Parathyroid adenoma (tissue), 2 donors: ENCODE results near the gene SLC48A1.

ENCODE experiments used
- H2AFZ ChIP-seq: fragments of 300-600 bp; sonication (generic); one replicate; pipeline ENCODE4 v1.7.0; 2017; ENCODE audit warnings: antibody characterized with exemption, mild to moderate bottlenecking
- H3K27ac ChIP-seq: fragments of 300-600 bp; sonication (generic); one replicate; pipeline ENCODE4 v1.7.0; 2017
- H3K27me3 ChIP-seq: fragments of 300-600 bp; sonication (generic); one replicate; pipeline ENCODE4 v1.7.0; 2017; ENCODE audit warnings: low read length; ENCODE audit not compliant: control insufficient read depth, insufficient read depth
- H3K36me3 ChIP-seq: fragments of 300-600 bp; sonication (generic); one replicate; pipeline ENCODE4 v1.7.0; 2017; ENCODE audit warnings: low read length; ENCODE audit not compliant: control insufficient read depth, insufficient read depth
- H3K4me1 ChIP-seq: fragments of 300-600 bp; sonication (generic); one replicate; pipeline ENCODE4 v1.7.0; 2017; ENCODE audit warnings: control low read depth
- H3K4me2 ChIP-seq: fragments of 300-600 bp; sonication (generic); one replicate; pipeline ENCODE4 v1.7.0; 2017; ENCODE audit warnings: low read length
- H3K4me3 ChIP-seq: fragments of 300-600 bp; sonication (generic); one replicate; pipeline ENCODE4 v1.7.0; 2017; ENCODE audit warnings: low read depth, low read length
- H3K79me2 ChIP-seq: fragments of 300-600 bp; sonication (generic); one replicate; pipeline ENCODE4 v1.7.0; 2017; ENCODE audit warnings: control low read depth
- H3K9ac ChIP-seq: fragments of 300-600 bp; sonication (generic); one replicate; pipeline ENCODE4 v1.7.0; 2017; ENCODE audit warnings: mild to moderate bottlenecking
- H3K9me3 ChIP-seq: fragments of 300-600 bp; sonication (generic); one replicate; pipeline ENCODE4 v1.7.0; 2017; ENCODE audit warnings: low read length; ENCODE audit not compliant: control insufficient read depth
- CTCF ChIP-seq: fragments of 300-600 bp; sonication (generic); IDR thresholded peaks from one replicate; pipeline ENCODE4 v1.7.0; 2017; ENCODE audit warnings: antibody characterized with exemption, mild to moderate bottlenecking
- donor health status: primary hyperparathyroidism.

SLC48A1 gene

GRCh38 chr12:47818467-47819137 is 45.6 kb downstream of the SLC48A1 start:
- peak overlapping the region; percentile 73 for H3K4me3 ChIP-seq

GRCh38 chr12:47819138-47819895 is 46.3 kb downstream of the SLC48A1 start:
- Histone ChIP-seq H3K79me2 (peaks cover 24% of the 10 kb centered on the region), H3K4me1 (peaks cover 51% of the 10 kb centered on the region), H3K27ac (peak overlapping the region; percentile 94), H3K4me3 (peak overlapping the region; percentile 73), H3K9me3 (no peaks in the 10 kb centered on the region), H3K9ac (peak overlapping the region; percentile 77), H2AFZ (peak overlapping the region; percentile 65), H3K27me3 (no peaks in the 10 kb centered on the region), H3K36me3 (no peaks in the 10 kb centered on the region), H3K4me2 (peak overlapping the region; percentile 91)
- TF ChIP-seq CTCF, result peak; percentile 27

More at GRCh38 chr12:47818467-47819137, 45.6 kb downstream of the SLC48A1 start:
- H3K27me3 ChIP-seq, result no peaks in the 10 kb centered on the region
- peaks cover 58% of the 10 kb centered on the region for H3K4me1 ChIP-seq
- H2AFZ ChIP-seq, result peak overlapping the region; percentile 65
- no peaks in the 10 kb centered on the region for H3K9me3 ChIP-seq
- peak overlapping the region; percentile 91 for H3K4me2 ChIP-seq
- no peak for TF ChIP-seq CTCF
- peak overlapping the region; percentile 94 for H3K27ac ChIP-seq
- peaks cover 27% of the 10 kb centered on the region for H3K79me2 ChIP-seq
- H3K9ac ChIP-seq, result peak overlapping the region; percentile 77
- H3K36me3 ChIP-seq, result no peaks in the 10 kb centered on the region

- peak within 1 kb of the TSS; percentile 94 for H3K27ac ChIP-seq
- TF ChIP-seq CTCF, result no peak
- H3K36me3 ChIP-seq, result no peaks in the 10 kb centered on the region
- H3K4me1 ChIP-seq, result peaks cover 43% of the 10 kb centered on the region
- peak within 1 kb of the TSS; percentile 73 for H3K4me3 ChIP-seq
- H3K79me2 ChIP-seq, result peaks cover 17% of the 10 kb centered on the region
- H3K4me2 ChIP-seq, result peak within 1 kb of the TSS; percentile 91
- no peaks in the 10 kb centered on the region for H3K27me3 ChIP-seq
- H3K9me3 ChIP-seq, result no peaks in the 10 kb centered on the region
- H2AFZ ChIP-seq, result peak within 1 kb of the TSS; percentile 66
- H3K9ac ChIP-seq, result peak within 1 kb of the TSS; percentile 77
Observed at GRCh38 chr12:47819896-47820630, 47.0 kb downstream of the SLC48A1 start, which contains the start of gene HDAC7. Gene HDAC7, minus strand, starts transcription at chr12:47819903. Its CDS starts 118 bp downstream, at chr12:47819785.

GRCh38 chr12:47820631-47821345 is 47.8 kb downstream of the SLC48A1 start:
- H3K27me3 ChIP-seq, result no peaks in the 10 kb centered on the region
- no peaks in the 10 kb centered on the region for H3K36me3 ChIP-seq
- H3K4me1 ChIP-seq, result peaks cover 36% of the 10 kb centered on the region
- H3K4me2 ChIP-seq, result peak overlapping the region; percentile 73
- H2AFZ ChIP-seq, result peak overlapping the region; percentile 66
- no peak overlapping the region for H3K9ac ChIP-seq
- H3K4me3 ChIP-seq, result peak overlapping the region; percentile 63
- no peak for TF ChIP-seq CTCF
- peak overlapping the region; percentile 94 for H3K27ac ChIP-seq
- H3K79me2 ChIP-seq, result peaks cover 15% of the 10 kb centered on the region
- H3K9me3 ChIP-seq, result no peaks in the 10 kb centered on the region
